NT2/D1 (cell line): ENCODE data around the gene RFT1.

Experiments used
- DNase-seq: peaks from one replicate; pipeline ENCODE4 v3.0.0-alpha.2; 2011; ENCODE audit warnings: low read depth, low spot score
- H3K27me3 ChIP-seq: 2 replicates; pipeline ENCODE4 v1.6.0; 2011; ENCODE audit warnings: mild to moderate bottlenecking; ENCODE audit not compliant: insufficient read length, insufficient read depth
- H3K36me3 ChIP-seq: 2 replicates; pipeline ENCODE4 v1.6.1; 2011; ENCODE audit warnings: mild to moderate bottlenecking, low read length, mixed read lengths; ENCODE audit not compliant: insufficient read depth, insufficient read length
- H3K4me1 ChIP-seq: 2 replicates; pipeline ENCODE4 v1.5.1; 2011; ENCODE audit not compliant: insufficient read depth, insufficient read length
- H3K4me3 ChIP-seq: 2 replicates; pipeline ENCODE4 v1.5.1; 2011; ENCODE audit warnings: low read depth; ENCODE audit not compliant: insufficient read length
- H3K9ac ChIP-seq: 2 replicates; pipeline ENCODE4 v1.6.0; 2011; ENCODE audit warnings: low read depth; ENCODE audit not compliant: insufficient read length
- H3K9me3 ChIP-seq: 2 replicates; pipeline ENCODE4 v1.5.1; 2011; ENCODE audit warnings: mild to moderate bottlenecking, low read length; ENCODE audit not compliant: insufficient read depth
- SUZ12 ChIP-seq: IDR thresholded peaks from 2 replicates; pipeline ENCODE4 v1.6.1; 2011; ENCODE audit not compliant: insufficient read length, insufficient read depth; ENCODE audit errors: extremely low read depth
- YY1 ChIP-seq: IDR thresholded peaks from 2 replicates; pipeline ENCODE4 v1.6.1; 2011; ENCODE audit not compliant: insufficient read length, insufficient read depth
- ZNF274 ChIP-seq: IDR thresholded peaks from 2 replicates; pipeline ENCODE4 v1.6.1; 2011; ENCODE audit warnings: mild to moderate bottlenecking, low read depth, low read length

The RFT1 gene

GRCh38 chr3:53137221-53137620 is 7.0 kb upstream of the RFT1 start:
- TF ChIP-seq ZNF274 (no peak), YY1 (no peak), SUZ12 (no peak)
- no peaks in the 10 kb centered on the region for H3K36me3 ChIP-seq
- H3K27me3 ChIP-seq: no peaks in the 10 kb centered on the region
- H3K4me3 ChIP-seq: no peak overlapping the region
- no peak for DNase-seq
- no peaks in the 10 kb centered on the region for H3K9me3 ChIP-seq
- H3K4me1 ChIP-seq: peaks cover 5% of the 10 kb centered on the region
- H3K9ac ChIP-seq: no peak overlapping the region

GRCh38 chr3:53134631-53135232 is 4.5 kb upstream of the RFT1 start:
- Histone ChIP-seq H3K4me3 (no peak overlapping the region), H3K9me3 (no peaks in the 10 kb centered on the region), H3K4me1 (peaks cover 2% of the 10 kb centered on the region), H3K36me3 (no peaks in the 10 kb centered on the region), H3K9ac (no peak overlapping the region), H3K27me3 (no peaks in the 10 kb centered on the region)
- TF ChIP-seq SUZ12: no peak
- TF ChIP-seq ZNF274: no peak
- TF ChIP-seq YY1: no peak
- DNase-seq: peak; percentile 57

GRCh38 chr3:53132347-53132746 is 2.1 kb upstream of the RFT1 start:
- no peaks in the 10 kb centered on the region for H3K4me1 ChIP-seq
- H3K9ac ChIP-seq: no peak overlapping the region
- H3K27me3 ChIP-seq: no peaks in the 10 kb centered on the region
- TF ChIP-seq SUZ12 (no peak), YY1 (no peak), ZNF274 (no peak)
- no peak overlapping the region for H3K4me3 ChIP-seq
- H3K9me3 ChIP-seq: no peaks in the 10 kb centered on the region
- DNase-seq: no peak
- peaks cover 4% of the 10 kb centered on the region for H3K36me3 ChIP-seq

GRCh38 chr3:53131096-53131495 is 861 bp upstream of the RFT1 start:
- no peaks in the 10 kb centered on the region for H3K4me1 ChIP-seq
- no peak overlapping the region for H3K4me3 ChIP-seq
- TF ChIP-seq YY1 (no peak), ZNF274 (no peak), SUZ12 (no peak)
- no peak for DNase-seq
- H3K27me3 ChIP-seq: no peaks in the 10 kb centered on the region
- H3K9me3 ChIP-seq: no peaks in the 10 kb centered on the region
- H3K9ac ChIP-seq: peak overlapping the region; percentile 95
- H3K36me3 ChIP-seq: peaks cover 13% of the 10 kb centered on the region

- peaks cover 31% of the 10 kb centered on the region for H3K36me3 ChIP-seq
- no peak for DNase-seq
- no peaks in the 10 kb centered on the region for H3K27me3 ChIP-seq
- no peaks in the 10 kb centered on the region for H3K9me3 ChIP-seq
- H3K4me3 ChIP-seq: peak overlapping the region; percentile 85
- H3K9ac ChIP-seq: peak overlapping the region; percentile 95
- H3K4me1 ChIP-seq: no peaks in the 10 kb centered on the region
- no peak for TF ChIP-seq YY1
- TF ChIP-seq SUZ12: no peak
- TF ChIP-seq ZNF274: no peak
These were observed 891 bp downstream of the RFT1 start for GRCh38 chr3:53129344-53129743.

GRCh38 chr3:53126601-53127000 is 3.6 kb downstream of the RFT1 start:
- no peak for DNase-seq
- Histone ChIP-seq H3K4me3 (no peak overlapping the region), H3K36me3 (peaks cover 58% of the 10 kb centered on the region), H3K9me3 (no peaks in the 10 kb centered on the region), H3K27me3 (no peaks in the 10 kb centered on the region), H3K9ac (no peak overlapping the region), H3K4me1 (no peaks in the 10 kb centered on the region)
- no peak for TF ChIP-seq SUZ12
- TF ChIP-seq YY1: no peak
- TF ChIP-seq ZNF274: no peak

GRCh38 chr3:53123953-53124352 is 6.3 kb downstream of the RFT1 start:
- peaks cover 85% of the 10 kb centered on the region for H3K36me3 ChIP-seq
- no peak for DNase-seq
- H3K9ac ChIP-seq: no peak overlapping the region
- H3K27me3 ChIP-seq: no peaks in the 10 kb centered on the region
- H3K4me1 ChIP-seq: no peaks in the 10 kb centered on the region
- no peak for TF ChIP-seq YY1
- TF ChIP-seq ZNF274: no peak
- TF ChIP-seq SUZ12: no peak
- H3K9me3 ChIP-seq: no peaks in the 10 kb centered on the region
- no peak overlapping the region for H3K4me3 ChIP-seq

GRCh38 chr3:53123510-53123909 is 6.7 kb downstream of the RFT1 start:
- no peaks in the 10 kb centered on the region for H3K9me3 ChIP-seq
- H3K4me3 ChIP-seq: no peak overlapping the region
- H3K27me3 ChIP-seq: no peaks in the 10 kb centered on the region
- no peak for DNase-seq
- no peak overlapping the region for H3K9ac ChIP-seq
- TF ChIP-seq SUZ12: no peak
- no peak for TF ChIP-seq YY1
- peaks cover 85% of the 10 kb centered on the region for H3K36me3 ChIP-seq
- no peaks in the 10 kb centered on the region for H3K4me1 ChIP-seq
